NCI-H1930 (cell line): ENCODE data around the gene CDC25A.
"Not testable (repeated sequence)": the region's sequence is repeated elsewhere in the genome, so short reads cannot be mapped to it uniquely, and the experiment has no call there.

Experiments used
- DNase-seq, 2 experiments: peaks; one replicate each; lab custom pipeline; 2025; lab: John Stamatoyannopoulos, UW

Gene CDC25A

DNA sequence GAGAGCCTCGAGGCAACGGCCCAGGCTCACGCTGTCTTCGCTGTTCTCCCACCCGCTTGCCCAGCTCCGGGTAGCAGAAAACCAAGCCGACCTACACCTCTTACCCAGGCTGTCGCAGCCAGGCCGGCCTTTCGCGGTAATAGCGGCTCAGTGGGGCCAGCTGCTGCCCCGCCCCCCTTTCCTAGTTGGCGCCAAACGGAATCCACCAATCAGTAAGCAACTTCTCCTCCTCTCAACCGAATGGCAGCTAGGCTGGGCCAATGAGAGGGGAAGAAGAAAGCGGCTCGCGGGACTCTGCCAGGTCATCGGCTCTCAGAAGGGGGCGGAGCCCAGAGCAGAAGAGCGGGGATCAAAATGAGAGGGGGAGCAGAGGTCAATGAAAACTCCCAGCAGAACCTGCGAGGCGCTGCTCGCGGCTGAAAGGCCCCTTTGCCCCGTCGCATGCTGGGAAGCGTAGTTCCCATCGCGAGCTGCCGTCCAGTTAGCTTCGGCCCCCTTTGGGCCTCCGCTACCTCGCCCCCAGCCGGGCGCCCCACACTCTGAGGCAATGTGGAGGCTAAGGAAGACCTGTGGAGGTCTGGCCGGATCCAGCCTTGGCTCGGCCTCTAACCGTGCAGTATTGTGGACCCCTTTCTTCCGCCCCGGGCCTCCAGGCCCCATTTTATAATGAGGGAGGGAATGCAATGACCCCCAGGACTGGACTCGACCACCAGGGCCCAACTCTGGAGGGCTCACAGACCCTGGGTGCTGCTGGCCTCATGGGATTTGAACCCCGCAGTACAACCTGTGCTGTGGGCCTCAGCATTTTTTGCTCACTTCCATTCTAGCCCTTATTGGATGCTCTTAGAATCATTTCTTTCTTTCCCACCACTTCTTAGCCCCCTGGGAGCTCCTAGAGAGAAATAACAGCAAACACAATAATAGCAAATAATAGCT, at the start of gene CDC25A:
Gene CDC25A (minus strand): TSS at position 152 of the 936 bp plus-strand sequence. CDS start 470 bp downstream, outside the sequence.
- peak; percentile 93 to 95 for DNase-seq

DNA sequence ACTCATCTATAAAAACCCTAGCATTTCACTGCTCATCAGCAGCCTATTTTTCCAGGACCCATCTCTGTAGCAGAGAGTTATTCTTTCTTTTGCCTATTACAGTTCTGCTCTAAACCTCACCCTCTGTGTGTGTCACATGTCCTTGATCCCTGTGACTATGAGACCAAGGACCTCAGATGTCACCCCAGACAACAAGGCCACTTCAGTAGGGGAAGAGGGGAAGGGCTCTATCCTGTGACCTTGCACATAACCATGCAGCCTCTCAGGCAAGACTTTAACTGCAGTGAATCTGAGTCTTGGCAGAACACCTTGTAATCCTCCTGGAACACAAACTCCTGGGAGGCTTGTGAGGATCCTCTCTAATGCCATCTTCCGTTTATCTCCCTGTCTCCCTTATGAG, 48.3 kb upstream of the CDC25A start:
- DNase-seq: no peak

DNA sequence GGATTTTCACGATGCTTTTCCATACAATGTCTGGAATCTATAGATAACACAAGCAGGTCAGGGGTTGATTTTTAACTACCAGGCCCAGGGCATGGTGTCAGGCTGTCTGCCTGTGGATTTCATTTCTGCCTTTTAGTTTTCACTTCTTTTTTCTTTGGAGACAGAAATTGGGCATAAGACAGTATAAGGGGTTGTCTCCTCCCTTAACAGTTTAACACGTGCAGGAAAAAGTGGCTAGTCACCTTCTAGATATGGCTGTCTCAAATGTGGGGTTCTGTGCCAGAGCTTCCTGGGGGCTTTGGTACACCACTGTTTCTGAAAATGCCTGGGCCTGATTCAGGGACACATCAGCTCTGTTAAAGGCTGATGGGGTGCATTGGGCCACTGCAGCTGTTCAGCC, 45.3 kb upstream of the CDC25A start:
- no peak for DNase-seq

DNA sequence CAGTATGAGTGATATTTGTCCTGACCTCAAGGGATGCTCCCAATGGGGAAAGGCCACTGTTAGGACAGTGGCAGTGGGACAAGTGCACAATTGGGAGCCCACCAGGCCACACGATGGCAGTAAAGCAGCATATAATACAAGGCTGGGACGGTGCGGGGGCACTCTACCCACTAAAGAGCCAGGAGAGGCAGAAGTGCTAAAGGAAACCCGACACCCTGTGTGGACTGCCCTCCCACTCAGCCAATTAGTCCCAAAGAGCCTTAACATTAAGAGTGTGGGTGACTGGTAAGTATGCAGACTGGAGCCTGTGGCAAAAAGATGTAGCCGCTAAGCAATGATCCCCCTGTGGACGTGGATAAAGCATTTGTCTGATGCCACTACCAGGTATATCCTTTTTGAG, 44.5 kb upstream of the CDC25A start:
- DNase-seq: peak; percentile 31 to 70

DNA sequence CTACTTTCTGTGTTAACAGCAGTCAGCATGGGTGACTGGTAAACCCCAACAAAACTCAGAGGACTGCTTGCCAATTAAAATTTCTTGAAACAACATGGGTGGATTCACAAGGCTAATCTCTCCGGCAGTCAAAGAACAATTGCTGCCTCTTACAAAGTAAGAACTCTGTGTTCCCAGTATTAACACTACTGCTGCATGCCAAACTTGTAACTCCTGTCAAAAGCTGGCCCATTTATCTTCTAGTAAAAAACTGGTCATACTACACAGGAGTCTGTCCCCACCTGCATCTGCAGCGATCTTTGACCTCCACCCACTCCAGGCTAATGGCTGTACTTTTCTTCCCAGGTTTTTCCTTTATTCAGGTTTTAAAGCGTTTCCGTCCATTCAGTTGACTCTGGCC, 44.0 kb upstream of the CDC25A start:
- no peak for DNase-seq

DNA sequence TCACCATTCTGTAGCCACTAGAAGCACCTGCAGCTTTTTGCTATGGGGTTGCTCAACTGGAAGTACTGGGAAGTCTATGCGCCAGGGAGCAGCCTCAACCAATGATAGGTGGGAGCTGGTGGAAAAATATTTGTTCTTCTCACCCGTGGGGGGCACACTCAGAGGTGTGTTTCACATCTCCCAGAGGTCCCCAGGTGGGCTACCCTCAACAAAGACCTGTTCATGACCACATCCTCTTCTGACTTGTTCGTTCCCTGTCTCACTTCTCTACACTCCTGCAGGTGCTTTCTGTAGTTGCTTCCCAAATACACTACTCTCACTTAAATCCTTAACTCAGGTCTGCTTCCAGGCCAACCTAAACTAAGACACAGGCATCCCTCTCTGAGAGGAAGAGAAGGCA, 38.7 kb upstream of the CDC25A start:
- no peak for DNase-seq

DNA sequence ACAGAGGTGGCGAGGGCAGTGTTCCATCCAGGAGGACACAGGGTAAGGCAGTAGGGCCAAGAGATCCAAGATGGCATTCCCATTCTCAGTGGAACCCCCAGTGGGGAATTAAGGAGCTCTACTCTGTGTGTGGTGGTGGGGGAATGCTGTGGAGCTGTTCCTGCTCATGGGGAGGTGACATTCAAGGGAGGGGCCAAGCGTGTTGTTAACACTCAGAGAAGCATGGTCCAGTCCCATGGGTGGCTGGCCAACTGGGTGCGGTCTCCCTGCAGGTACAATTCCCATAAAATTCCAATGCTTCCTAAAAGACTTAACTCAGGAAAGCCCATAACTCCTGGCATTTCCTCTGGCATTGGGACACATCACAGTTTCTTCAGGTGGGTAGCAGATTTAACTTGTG, 37.4 kb upstream of the CDC25A start:
- no peak for DNase-seq

DNA sequence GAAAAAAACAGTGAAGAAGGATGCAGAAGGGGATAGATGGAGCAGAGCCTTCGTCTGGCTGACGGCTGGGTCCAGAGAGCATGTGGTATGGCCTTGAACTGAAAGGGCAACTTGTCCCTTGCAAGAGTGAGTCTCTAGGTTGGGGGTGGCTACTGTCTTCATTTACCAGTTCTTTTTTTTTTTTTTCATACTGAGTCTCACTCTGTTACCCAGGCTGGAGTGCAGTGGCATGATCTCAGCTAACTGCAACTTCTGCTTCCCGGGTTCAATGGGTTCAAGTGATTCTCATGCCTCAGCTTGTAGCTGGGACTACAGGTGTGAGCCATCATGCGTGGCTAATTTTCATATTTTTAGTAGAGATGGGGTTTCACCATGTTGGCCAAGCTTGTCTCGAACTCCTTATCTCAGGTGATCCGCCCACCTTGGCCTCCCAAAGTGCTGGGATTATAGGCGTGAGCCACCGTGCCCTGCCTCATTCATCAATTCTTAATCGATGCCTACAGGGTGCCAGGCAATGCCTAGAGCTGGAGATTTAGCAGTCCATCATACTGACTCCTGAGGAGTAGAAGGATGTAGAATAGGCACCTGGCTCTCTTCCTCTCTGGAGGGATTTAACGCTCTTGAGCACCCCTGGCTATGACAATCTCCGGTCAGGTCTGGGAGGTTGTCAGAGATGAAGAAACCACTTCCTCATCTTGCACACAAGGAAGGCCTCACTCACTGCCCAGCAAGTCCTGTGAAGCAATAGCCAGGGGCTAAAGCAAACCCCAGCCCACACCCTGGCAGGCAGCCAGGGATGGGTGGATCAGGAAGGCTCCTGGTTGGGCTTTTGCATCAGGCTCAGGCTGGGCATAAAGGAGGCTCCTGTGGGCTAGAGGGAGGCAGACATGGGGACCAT, 34.6 kb upstream of the CDC25A start, which contains the start of gene CAMP:
Gene CAMP (plus strand): TSS at position 880 of the 898 bp plus-strand sequence. CDS start 17 bp downstream, at position 897.
- DNase-seq: no peak

DNA sequence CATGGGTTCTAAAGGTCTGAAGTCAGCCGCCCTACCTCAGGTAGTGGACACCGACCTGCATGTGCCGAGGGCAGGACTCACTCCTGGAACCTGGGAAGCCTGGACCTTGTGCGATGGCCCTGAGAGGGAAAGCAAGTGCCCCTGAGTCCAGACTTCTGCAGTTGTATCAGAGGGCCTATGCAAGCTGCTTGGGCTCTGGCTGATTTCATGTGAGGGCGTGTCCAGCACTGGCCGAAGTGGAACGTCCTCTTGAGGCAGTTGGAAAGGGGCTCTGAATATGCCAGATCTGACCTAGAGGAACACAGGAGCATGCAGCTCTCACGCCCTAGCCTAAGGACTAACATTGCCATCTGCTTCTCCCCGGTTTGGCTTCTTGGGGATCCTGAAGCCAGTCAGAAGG, 32.5 kb upstream of the CDC25A start:
- no peak for DNase-seq

DNA sequence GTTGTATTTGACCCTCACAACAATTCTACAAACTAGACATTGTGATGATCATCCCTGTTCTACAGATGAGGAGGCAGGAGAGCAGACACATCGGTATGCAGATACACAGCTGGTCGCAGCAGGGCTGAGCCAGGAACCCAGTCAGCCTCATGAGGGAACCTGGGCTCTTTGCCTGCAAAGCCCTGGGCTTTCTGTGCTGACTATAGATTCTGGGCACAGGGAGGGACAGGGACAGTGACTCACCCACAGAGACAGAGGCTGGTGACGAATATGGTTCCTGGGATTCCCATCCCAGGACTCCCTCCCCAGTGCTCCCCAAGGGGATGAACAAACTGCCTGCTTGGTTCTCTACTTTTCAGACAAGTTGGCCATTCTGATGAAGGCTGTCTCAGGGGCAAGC, 31.3 kb upstream of the CDC25A start:
- no peak for DNase-seq

DNA sequence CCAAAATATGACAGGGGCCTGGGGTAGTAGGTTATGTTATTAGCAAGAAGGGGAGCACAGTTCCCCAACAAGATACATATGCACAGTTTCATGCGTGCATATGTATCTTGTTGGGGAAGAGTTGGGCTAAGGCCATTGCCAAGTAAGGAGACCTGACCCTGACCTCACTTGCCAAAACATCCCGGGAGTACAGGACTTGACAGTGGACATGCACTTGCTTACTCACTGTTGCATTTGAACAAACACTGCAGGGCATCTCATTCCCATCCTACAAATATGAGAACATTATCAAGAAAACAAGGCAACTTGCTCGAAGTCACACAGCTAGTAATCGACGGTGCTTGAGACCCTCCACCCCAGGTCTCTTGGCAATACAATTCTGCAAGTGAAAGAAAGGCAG, 30.3 kb upstream of the CDC25A start:
- no peak for DNase-seq

DNA sequence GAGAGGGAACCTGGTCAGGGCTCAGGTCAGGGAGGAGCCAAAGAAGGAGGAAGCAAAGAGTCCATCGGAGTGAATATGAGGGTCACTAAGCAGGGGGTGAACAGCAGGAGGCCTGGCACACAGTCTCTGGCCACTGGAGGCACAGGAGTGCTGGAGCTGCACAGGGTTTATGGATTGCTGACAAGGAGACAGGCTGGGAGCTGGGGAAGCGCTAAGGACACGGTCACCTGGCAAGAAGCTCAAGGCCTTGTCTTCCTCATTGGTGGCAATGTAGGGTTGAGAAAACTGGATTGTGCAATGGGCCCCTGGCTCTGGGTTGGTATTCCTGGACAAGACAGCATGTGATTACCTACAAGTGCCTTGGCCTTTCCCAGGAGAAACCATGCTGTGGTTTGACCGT, 29.2 kb upstream of the CDC25A start:
- no peak for DNase-seq

DNA sequence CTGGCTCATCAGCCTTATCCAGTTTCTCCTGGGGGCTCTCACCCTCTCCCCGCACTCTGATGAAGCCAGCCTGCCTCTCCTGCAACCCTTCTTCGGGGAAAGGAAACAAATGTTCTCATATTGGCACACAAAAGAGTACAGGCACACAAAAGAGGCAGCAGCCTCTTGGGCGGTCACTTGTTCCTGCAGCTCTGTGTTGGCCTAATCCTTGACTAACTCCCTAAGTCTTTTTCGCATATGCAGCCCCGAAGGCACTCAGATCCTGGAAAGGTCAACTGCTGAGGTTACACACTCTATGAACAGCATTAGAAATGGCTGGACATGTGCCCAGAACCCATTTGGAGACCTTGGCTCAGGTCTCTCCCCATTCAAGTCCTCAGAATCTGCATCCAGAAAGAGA, 27.7 kb upstream of the CDC25A start:
- no peak for DNase-seq

DNA sequence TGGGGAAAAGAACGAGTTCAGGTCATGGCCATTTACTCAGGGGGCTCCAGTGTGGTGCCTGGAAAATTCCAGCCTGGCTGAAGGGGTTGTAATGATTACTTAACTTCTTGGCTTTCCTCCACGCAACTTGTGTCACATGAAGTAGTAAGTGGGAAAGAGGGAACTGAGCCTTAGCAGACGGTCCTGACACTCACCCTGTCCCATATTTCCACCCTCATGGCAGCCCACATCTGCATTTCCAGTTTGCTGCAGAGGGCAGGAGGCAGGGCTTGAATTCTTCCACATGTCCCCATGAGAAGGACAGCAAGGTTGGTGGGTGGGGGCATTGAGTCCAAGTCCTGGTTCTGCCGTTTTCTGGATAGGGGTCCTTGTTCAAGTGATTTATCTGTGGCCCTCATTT, 27.2 kb upstream of the CDC25A start:
- DNase-seq: no peak

DNA sequence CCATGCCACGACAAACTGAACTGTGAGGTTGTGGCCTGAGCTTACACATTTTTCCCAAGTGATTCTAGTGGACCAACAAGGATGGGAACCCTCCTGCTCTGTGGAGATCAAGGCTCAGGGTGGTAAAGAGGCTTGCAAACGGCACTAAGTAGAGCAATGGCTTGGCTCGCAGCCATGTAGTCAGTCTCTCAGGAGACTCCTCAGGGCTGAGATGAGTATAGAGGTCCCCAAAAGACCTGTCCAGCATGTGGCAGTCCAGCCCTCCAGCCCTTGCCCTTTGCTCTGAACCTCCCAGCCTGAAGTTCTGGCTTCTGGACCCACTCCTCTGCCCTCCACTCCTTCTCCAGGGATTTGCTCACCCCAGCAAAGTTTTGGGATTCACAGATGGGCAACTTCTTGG, 26.8 kb upstream of the CDC25A start:
- DNase-seq: no peak

DNA sequence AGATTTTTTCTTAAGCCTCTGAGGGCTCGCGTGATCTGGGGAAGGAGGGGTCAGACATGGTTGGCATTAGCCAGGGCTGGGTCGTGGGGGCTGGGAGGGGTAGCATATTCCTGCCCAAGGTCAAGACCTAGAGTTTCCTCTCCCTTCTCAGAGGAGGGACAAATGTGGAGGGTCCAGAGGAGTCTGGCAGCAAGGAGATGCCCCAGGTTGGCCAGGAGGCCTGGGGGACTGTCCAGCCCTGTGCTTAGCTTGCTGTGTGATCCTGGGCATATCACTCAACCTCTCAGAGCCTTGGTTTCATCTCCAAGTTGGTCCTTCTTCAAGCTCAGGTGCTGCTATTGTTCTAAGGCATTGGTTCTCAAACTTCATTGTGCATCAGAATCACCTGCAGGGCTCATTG, 26.0 kb upstream of the CDC25A start:
- DNase-seq: no peak

DNA sequence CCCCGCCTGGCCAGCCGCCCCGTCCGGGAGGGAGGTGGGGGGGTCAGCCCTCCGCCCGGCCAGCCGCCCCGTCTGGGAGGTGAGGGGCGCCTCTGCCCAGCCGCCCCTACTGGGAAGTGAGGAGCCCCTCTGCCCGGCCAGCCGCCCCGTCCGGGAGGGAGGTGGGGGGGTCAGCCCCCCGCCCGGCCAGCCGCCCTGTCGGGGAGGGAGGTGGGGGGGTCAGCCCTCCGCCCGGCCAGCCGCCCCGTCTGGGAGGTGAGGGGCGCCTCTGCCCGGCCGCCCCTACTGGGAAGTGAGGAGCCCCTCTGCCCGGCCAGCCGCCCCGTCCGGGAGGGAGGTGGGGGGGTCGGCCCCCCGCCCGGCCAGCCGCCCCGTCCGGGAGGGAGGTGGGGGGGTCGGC, 23.6 kb upstream of the CDC25A start:
- DNase-seq: not testable (repeated sequence)

DNA sequence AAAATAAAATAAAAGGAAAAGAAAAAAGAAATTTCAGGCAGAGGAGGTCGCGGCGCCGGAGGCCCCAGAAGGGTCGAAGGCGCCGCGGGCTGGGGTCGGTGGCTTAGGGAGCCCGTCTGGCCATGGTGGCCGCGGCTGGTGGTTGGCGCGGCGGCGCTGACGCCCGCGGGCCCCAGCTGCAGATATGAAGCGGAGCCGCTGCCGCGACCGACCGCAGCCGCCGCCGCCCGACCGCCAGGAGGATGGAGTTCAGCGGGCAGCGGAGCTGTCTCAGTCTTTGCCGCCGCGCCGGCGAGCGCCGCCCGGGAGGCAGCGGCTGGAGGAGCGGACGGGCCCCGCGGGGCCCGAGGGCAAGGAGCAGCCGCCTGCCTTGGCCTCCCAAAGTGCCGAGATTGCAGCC, 22.3 kb upstream of the CDC25A start:
- DNase-seq: not testable (repeated sequence)

DNA sequence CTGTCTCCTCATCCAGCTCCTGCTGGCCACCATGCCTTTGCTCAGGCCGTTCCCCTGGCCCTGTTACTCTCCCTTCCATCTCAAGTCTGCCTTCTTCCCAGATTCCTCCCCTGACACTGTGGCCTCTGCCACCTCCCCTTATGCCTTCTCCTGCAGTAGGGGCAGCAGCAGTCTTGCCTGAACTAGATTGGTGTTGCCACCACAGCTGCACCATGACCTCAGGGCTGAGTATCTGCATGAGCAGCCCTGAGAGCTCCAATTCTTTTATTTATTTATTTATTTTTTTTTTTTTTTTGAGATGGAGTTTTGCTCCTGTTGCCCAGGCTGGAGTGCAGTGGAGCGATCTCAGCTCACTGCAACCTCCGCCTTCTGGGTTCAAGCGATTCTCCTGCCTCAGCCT, 21.2 kb upstream of the CDC25A start:
- DNase-seq: no peak

DNA sequence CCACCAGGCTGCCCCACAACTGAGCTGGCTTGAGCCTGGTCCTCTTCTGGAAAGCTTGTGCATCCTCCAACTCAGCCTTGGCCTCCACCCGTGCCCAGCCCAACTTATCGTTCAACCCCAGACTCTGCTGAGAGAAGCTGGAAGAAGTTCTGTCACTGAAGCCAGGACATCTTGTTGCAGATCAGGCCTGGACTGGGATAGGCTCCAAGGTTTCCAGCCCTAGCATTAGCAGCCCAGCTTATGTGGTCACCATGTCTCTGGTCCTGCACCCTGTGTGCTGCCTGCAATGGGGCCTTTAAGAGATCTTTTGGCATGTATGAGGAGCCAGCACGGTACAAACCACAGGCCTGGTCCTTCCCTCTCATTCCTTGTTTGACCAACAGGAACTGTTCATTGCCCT, 19.9 kb upstream of the CDC25A start:
- no peak for DNase-seq

DNA sequence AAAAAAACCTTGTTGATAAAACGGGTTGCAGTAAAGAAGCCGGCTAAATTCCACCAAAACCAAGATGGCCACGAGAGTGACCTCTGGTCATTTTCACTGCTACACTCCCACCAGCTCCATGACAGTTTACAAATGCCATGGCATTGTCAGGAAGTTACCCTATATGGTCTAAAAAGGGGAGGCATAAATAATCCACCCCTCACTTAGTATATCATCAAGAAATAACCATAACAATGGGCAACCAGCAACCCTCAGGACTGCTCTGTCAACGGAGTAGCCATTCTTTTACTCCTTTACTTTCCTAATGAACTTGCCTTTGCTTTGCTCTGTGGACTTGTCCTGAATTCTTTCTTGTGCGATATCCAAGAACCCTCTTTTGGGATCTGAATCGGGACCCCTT, 14.4 kb upstream of the CDC25A start:
- DNase-seq: no peak

DNA sequence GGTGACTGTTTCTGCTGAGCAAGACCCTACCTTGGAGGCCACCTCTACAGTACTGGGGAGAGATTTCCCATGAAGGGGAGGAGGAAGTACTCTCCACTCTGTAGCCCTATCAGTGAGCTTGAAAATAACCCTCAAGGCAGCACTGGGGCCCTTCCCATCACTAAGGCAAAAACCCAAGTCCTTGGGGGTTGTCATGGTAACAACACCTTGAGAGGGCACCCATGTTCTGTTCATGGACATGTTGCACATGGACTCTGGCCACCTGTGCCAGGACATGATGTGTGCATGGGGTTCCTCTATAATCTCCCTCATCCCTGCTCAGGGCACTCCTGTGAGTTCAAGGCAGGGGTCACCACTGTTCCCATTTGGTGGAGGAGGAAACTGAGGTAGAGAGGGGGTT, 10.9 kb upstream of the CDC25A start:
- DNase-seq: no peak

DNA sequence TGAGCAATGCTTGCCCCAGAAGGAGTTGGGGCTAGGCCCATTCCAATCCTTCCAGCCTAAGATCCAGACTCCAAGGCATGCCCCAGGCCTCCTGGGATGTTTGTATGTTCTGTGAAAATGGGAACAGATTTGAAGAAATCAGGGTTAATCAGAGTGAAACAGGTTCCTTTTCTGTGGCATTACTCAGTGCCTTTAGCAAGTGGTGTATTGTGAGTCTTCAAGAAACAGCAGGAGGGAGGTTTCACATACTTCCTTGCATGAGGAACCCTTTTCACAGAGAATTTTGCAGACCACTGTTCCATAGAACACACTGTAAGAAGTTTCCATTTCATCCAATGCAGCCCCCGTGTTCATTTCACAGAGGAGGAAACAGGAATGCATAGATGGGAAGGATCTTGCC, 8.4 kb upstream of the CDC25A start:
- DNase-seq: no peak
